ENCODE results near the gene GPC6.

Gene GPC6

GRCh38 chr13:94416454-94417080, 1190.0 kb downstream of the GPC6 start:
- H3K9me2 ChIP-seq (ENCODE audit: low read depth, low read length), result no peaks in the 10 kb centered on the region
- H3K27ac ChIP-seq (ENCODE audit: low read depth, low read length, poor library complexity, severe bottlenecking), result no peak overlapping the region
- H3K9ac ChIP-seq (ENCODE audit: low read length), result no peak overlapping the region
- H4K20me1 ChIP-seq (ENCODE audit: insufficient read depth, low read length), result no peaks in the 10 kb centered on the region
- no peaks in the 10 kb centered on the region for H3K27me3 ChIP-seq (ENCODE audit: insufficient read depth, low read length)
- no peak overlapping the region for H2AFZ ChIP-seq (ENCODE audit: low read length)
- no peaks in the 10 kb centered on the region for H3F3A ChIP-seq (ENCODE audit: insufficient read depth, low read length)
- no peak overlapping the region for H3K4me3 ChIP-seq (ENCODE audit: low read depth, low read length, poor library complexity, severe bottlenecking)
- no peak overlapping the region for H3K4me2 ChIP-seq (ENCODE audit: low read length)
- H3K4me1 ChIP-seq (ENCODE audit: insufficient read depth, low read length, severe bottlenecking), result no peaks in the 10 kb centered on the region
- no peaks in the 10 kb centered on the region for H3K9me3 ChIP-seq (ENCODE audit: low read length)
- H3K79me2 ChIP-seq (ENCODE audit: insufficient read depth, low read length), result no peaks in the 10 kb centered on the region
- H3K36me3 ChIP-seq (ENCODE audit: insufficient read depth, low read length), result no peaks in the 10 kb centered on the region
- no peak for TF ChIP-seq EZH2 (IDR thresholded peaks at IDR 0.05; ENCODE audit: borderline replicate concordance, low read length)
- TF ChIP-seq CTCF (IDR thresholded peaks at IDR 0.05; ENCODE audit: low read length), result peak; percentile 60

GRCh38 chr13:94417294-94417693, 1190.7 kb downstream of the GPC6 start:
- no peak for TF ChIP-seq CTCF (IDR thresholded peaks at IDR 0.05; ENCODE audit: low read length)
- no peak for TF ChIP-seq EZH2 (IDR thresholded peaks at IDR 0.05; ENCODE audit: borderline replicate concordance, low read length)
- H3K9ac ChIP-seq (ENCODE audit: low read length), result no peak overlapping the region
- H3K27ac ChIP-seq (ENCODE audit: low read depth, low read length, poor library complexity, severe bottlenecking), result no peak overlapping the region
- no peaks in the 10 kb centered on the region for H3K4me1 ChIP-seq (ENCODE audit: insufficient read depth, low read length, severe bottlenecking)
- no peaks in the 10 kb centered on the region for H3K9me3 ChIP-seq (ENCODE audit: low read length)
- H3K79me2 ChIP-seq (ENCODE audit: insufficient read depth, low read length), result no peaks in the 10 kb centered on the region
- no peaks in the 10 kb centered on the region for H3K36me3 ChIP-seq (ENCODE audit: insufficient read depth, low read length)
- no peaks in the 10 kb centered on the region for H3F3A ChIP-seq (ENCODE audit: insufficient read depth, low read length)
- no peaks in the 10 kb centered on the region for H3K9me2 ChIP-seq (ENCODE audit: low read depth, low read length)
- no peaks in the 10 kb centered on the region for H3K27me3 ChIP-seq (ENCODE audit: insufficient read depth, low read length)
- H4K20me1 ChIP-seq (ENCODE audit: insufficient read depth, low read length), result no peaks in the 10 kb centered on the region
- no peak overlapping the region for H2AFZ ChIP-seq (ENCODE audit: low read length)
- H3K4me3 ChIP-seq (ENCODE audit: low read depth, low read length, poor library complexity, severe bottlenecking), result no peak overlapping the region
- H3K4me2 ChIP-seq (ENCODE audit: low read length), result no peak overlapping the region

- Histone ChIP-seq H3K36me3 (ENCODE audit: insufficient read depth, low read length) (no peaks in the 10 kb centered on the region), H3K27me3 (ENCODE audit: insufficient read depth, low read length) (no peaks in the 10 kb centered on the region), H3K9me2 (ENCODE audit: low read depth, low read length) (no peaks in the 10 kb centered on the region), H3K4me2 (ENCODE audit: low read length) (no peak overlapping the region), H3K27ac (ENCODE audit: low read depth, low read length, poor library complexity, severe bottlenecking) (no peak overlapping the region), H4K20me1 (ENCODE audit: insufficient read depth, low read length) (no peaks in the 10 kb centered on the region), H3K4me3 (ENCODE audit: low read depth, low read length, poor library complexity, severe bottlenecking) (no peak overlapping the region), H3K9ac (ENCODE audit: low read length) (no peak overlapping the region), H3K4me1 (ENCODE audit: insufficient read depth, low read length, severe bottlenecking) (no peaks in the 10 kb centered on the region), H3F3A (ENCODE audit: insufficient read depth, low read length) (no peaks in the 10 kb centered on the region), H2AFZ (ENCODE audit: low read length) (no peak overlapping the region), H3K9me3 (ENCODE audit: low read length) (no peaks in the 10 kb centered on the region), H3K79me2 (ENCODE audit: insufficient read depth, low read length) (no peaks in the 10 kb centered on the region)
- TF ChIP-seq CTCF (IDR thresholded peaks at IDR 0.05; ENCODE audit: low read length), result no peak
- no peak for TF ChIP-seq EZH2 (IDR thresholded peaks at IDR 0.05; ENCODE audit: borderline replicate concordance, low read length)
These were observed 1192.8 kb downstream of the GPC6 start for GRCh38 chr13:94419304-94419924.

Measured in OCI-LY1 (cell line).